Measurements from ENCODE around the gene MT1B. TPM values are rescaled to one million over a fixed set of nuclear protein-coding genes. Genes with fewer than 3 reads are reported as not detected.

The MT1B gene
- total RNA-seq, 1 donor from 2014 or later = not detected

DNA sequence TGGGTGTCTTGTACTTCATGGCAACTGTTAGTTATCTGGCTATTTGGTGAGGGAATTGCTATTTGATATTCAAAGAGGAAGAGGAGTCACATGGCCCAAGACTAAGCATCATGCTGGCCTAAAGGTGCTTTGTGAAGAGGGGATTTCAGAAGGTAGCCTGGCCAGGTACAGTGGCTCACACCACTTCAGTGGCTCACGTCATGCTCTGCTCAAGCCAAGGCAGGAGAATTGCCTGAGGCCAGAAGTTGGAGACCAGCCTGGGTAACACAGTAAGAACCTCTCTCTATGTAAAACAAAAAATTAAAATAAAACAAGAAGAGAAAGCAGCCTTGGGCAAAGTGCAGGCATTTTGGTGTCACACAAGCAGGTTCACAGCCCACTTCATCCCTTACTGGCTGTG lies 6.4 kb upstream of the MT1B start:
- TF ChIP-seq, protein P1, sequence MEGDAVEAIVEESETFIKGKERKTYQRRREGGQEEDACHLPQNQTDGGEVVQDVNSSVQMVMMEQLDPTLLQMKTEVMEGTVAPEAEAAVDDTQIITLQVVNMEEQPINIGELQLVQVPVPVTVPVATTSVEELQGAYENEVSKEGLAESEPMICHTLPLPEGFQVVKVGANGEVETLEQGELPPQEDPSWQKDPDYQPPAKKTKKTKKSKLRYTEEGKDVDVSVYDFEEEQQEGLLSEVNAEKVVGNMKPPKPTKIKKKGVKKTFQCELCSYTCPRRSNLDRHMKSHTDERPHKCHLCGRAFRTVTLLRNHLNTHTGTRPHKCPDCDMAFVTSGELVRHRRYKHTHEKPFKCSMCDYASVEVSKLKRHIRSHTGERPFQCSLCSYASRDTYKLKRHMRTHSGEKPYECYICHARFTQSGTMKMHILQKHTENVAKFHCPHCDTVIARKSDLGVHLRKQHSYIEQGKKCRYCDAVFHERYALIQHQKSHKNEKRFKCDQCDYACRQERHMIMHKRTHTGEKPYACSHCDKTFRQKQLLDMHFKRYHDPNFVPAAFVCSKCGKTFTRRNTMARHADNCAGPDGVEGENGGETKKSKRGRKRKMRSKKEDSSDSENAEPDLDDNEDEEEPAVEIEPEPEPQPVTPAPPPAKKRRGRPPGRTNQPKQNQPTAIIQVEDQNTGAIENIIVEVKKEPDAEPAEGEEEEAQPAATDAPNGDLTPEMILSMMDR (conservative IDR thresholded peaks at IDR 0.05; ENCODE audit: low read depth, low read length) = no peak
- H3K4me3 ChIP-seq (ENCODE audit: low read depth, low read length) = no peak overlapping the region
- DNase-seq (ENCODE audit: low read depth) = no peak

GRCh38 chr16:56645838-56646237 lies 5.8 kb upstream of the MT1B start:
- TF ChIP-seq, protein P1 (conservative IDR thresholded peaks at IDR 0.05; ENCODE audit: low read depth, low read length) = no peak
- DNase-seq (ENCODE audit: low read depth) = no peak
- H3K4me3 ChIP-seq (ENCODE audit: low read depth, low read length) = no peak overlapping the region

DNA sequence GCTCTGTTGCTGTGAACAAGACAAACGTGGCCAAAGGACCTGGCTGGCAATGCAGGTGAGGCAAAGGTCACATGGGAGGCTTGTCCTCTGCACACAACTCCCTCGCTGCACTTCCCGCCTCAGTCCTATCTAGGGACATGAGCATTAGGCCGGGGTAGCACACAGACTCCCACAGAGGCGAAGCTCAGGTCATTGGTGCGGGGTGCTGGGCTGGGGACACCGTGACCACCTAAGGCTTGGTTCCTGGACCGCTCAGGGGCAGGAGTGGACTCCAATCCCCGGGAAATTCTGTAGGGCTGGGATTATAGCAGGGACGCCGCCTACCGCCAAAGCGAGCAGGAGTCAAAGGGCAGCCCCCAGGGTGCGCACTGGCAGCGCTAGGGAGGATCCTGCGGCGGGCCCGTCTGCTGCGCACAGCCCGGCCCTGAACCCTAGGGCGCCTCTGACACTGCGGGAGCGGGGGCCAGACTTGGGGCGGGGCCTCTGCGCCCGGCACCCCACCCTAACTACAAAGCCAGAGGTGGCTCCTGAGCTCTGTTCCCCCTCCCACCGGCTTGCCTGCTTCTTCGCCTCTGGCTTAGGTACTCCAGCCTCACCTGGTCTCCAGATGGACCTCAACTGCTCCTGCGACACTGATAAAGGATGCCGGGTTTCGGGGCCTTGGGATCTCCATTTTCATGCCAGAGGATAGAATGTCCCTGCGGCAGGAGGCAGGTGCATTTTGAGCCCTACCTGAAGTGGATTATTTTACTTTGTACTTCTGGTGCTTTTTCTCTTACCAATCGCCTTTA lies 3.9 kb upstream of the MT1B start:
- H3K4me3 ChIP-seq (ENCODE audit: low read depth, low read length) = no peak overlapping the region
- TF ChIP-seq, protein P1 (conservative IDR thresholded peaks at IDR 0.05; ENCODE audit: low read depth, low read length) = no peak
- DNase-seq (ENCODE audit: low read depth) = no peak

- no peak overlapping the region for H3K4me3 ChIP-seq (ENCODE audit: low read depth, low read length)
- no peak for DNase-seq (ENCODE audit: low read depth)
- TF ChIP-seq, protein P1 (conservative IDR thresholded peaks at IDR 0.05; ENCODE audit: low read depth, low read length) = no peak
Observed at GRCh38 chr16:56649271-56649670, 2.4 kb upstream of the MT1B start.

GRCh38 chr16:56649820-56650219 lies 1.9 kb upstream of the MT1B start:
- DNase-seq (ENCODE audit: low read depth) = no peak

GRCh38 chr16:56652600-56652999 lies 914 bp downstream of the MT1B start:
- TF ChIP-seq, protein P1 (conservative IDR thresholded peaks at IDR 0.05; ENCODE audit: low read depth, low read length) = no peak
- no peak overlapping the region for H3K4me3 ChIP-seq (ENCODE audit: low read depth, low read length)
- DNase-seq (ENCODE audit: low read depth) = no peak

More at GRCh38 chr16:56649820-56650219, 1.9 kb upstream of the MT1B start:
- H3K4me3 ChIP-seq (ENCODE audit: low read depth, low read length) = no peak overlapping the region
- TF ChIP-seq, protein P1 (conservative IDR thresholded peaks at IDR 0.05; ENCODE audit: low read depth, low read length) = no peak

- no peak overlapping the region for H3K4me3 ChIP-seq (ENCODE audit: low read depth, low read length)
- no peak for DNase-seq (ENCODE audit: low read depth)
- TF ChIP-seq, protein P1 (conservative IDR thresholded peaks at IDR 0.05; ENCODE audit: low read depth, low read length) = no peak
Observed at GRCh38 chr16:56653218-56653617, 1.5 kb downstream of the MT1B start.

All from epithelial cell of proximal tubule (primary cell).